GM18499 (cell line): ENCODE results near the gene FAM186B.

ENCODE experiments used
- ATAC-seq: cut with Tn5 transposase; IDR thresholded peaks from one replicate; pipeline ENCODE4 v1.9.1; 2021; ENCODE audit warnings: moderate number of reproducible peaks; ENCODE audit not compliant: insufficient read depth, unreplicated experiment

FAM186B gene

GRCh38 chr12:49636574-49636973, 31.1 kb upstream of the FAM186B start:
- ATAC-seq, result no peak

GRCh38 chr12:49635656-49636055, 30.2 kb upstream of the FAM186B start:
- ATAC-seq, result no peak

GRCh38 chr12:49635036-49635435, 29.6 kb upstream of the FAM186B start:
- no peak for ATAC-seq

GRCh38 chr12:49633703-49634345, 28.4 kb upstream of the FAM186B start:
- ATAC-seq, result no peak

- no peak for ATAC-seq
Measured at GRCh38 chr12:49632986-49633702, 27.7 kb upstream of the FAM186B start.

- no peak for ATAC-seq
Measured at GRCh38 chr12:49632401-49632800, 27.0 kb upstream of the FAM186B start.

GRCh38 chr12:49631336-49631907, 26.0 kb upstream of the FAM186B start:
- no peak for ATAC-seq

- ATAC-seq, result no peak
Measured at GRCh38 chr12:49627752-49628360, 22.4 kb upstream of the FAM186B start.

GRCh38 chr12:49626836-49627235, 21.4 kb upstream of the FAM186B start:
- no peak for ATAC-seq

- no peak for ATAC-seq
Measured at GRCh38 chr12:49626169-49626835, 20.9 kb upstream of the FAM186B start.

GRCh38 chr12:49624921-49625577, 19.6 kb upstream of the FAM186B start:
- no peak for ATAC-seq

GRCh38 chr12:49623142-49623904, 17.9 kb upstream of the FAM186B start, which contains the start of gene PRPF40B:
Gene PRPF40B (plus strand): TSS chr12:49623561. CDS start chr12:49623591, 30 bp downstream.
- ATAC-seq, result no peak

- no peak for ATAC-seq
Measured at GRCh38 chr12:49622501-49623141, 17.2 kb upstream of the FAM186B start.

- no peak for ATAC-seq
Measured at GRCh38 chr12:49621651-49622500, 16.4 kb upstream of the FAM186B start.

GRCh38 chr12:49619286-49619685, 13.8 kb upstream of the FAM186B start:
- no peak for ATAC-seq

- ATAC-seq, result no peak
Measured at GRCh38 chr12:49618576-49618975, 13.1 kb upstream of the FAM186B start.

- ATAC-seq, result no peak
Measured at GRCh38 chr12:49616533-49617219, 11.2 kb upstream of the FAM186B start.
